B cell (primary cell): ENCODE data around the gene TPO.

Experiments
- CTCF ChIP-seq: fragments of 200-600 bp; IDR thresholded peaks from one replicate; pipeline ENCODE4 v1.8.0; 2022; ENCODE audit warnings: antibody characterized with exemption, mild to moderate bottlenecking
- EZH2 ChIP-seq: IDR thresholded peaks from 2 replicates; pipeline ENCODE4 v1.6.1; 2012; ENCODE audit warnings: borderline replicate concordance, low read depth, mild to moderate bottlenecking, moderate library complexity, low read length; ENCODE audit not compliant: insufficient read depth, poor library complexity, severe bottlenecking

GRCh38 chr2:1546901-1547300 lies 133.6 kb downstream of the TPO start:
- TF ChIP-seq CTCF (no peak), EZH2 (no peak)
